Breast epithelium (tissue), 4 donors: ENCODE results near the gene GTPBP6. TPM values are rescaled to one million over a fixed set of nuclear protein-coding genes. Genes with fewer than 3 reads are reported as not detected.

Experiments used
- DNase-seq, 2 donors: peaks; one replicate each; pipeline ENCODE4 v3.0.0-alpha.2; 2019; ENCODE audit warnings: low spot score in 2 of 2
- H3K27ac ChIP-seq, 2 donors: fragments of 200-600 bp; sonication (generic) in 1 of 2; one replicate each; pipeline ENCODE4 v1.5.1; 2016 to 2019; ENCODE audit warnings: mild to moderate bottlenecking in 1 of 2
- H3K27me3 ChIP-seq, 2 donors: fragments of 200-600 bp; sonication (generic) in 1 of 2; one replicate each; pipeline versions ENCODE4 v1.5.1 to v1.6.0; 2017 to 2019; ENCODE audit warnings: control low read depth in 1 of 2, mild to moderate bottlenecking in 1 of 2
- H3K36me3 ChIP-seq: fragments of 200-600 bp; one replicate; pipeline ENCODE4 v1.5.1; 2019
- H3K4me1 ChIP-seq, 2 donors: fragments of 200-600 bp; sonication (generic); one replicate each; pipeline ENCODE4 v1.5.1; 2016 to 2019; ENCODE audit warnings: control low read depth in 1 of 2
- H3K4me3 ChIP-seq, 3 donors: fragments of 200-600 bp; sonication (generic); 1 replicate in 2 of 3; 2 replicates in 1 of 3; pipeline ENCODE4 v1.5.1; 2016 to 2019; ENCODE audit warnings: mild to moderate bottlenecking in 3 of 3, moderate library complexity in 2 of 3
- H3K9me3 ChIP-seq, 2 donors: fragments of 200-600 bp; sonication (generic) in 1 of 2; one replicate each; pipeline ENCODE4 v1.5.1; 2016 to 2019; ENCODE audit warnings: control low read depth in 1 of 2
- POLR2A ChIP-seq: fragments of 450-650 bp; IDR thresholded peaks from one replicate; pipeline ENCODE4 v1.6.1; 2016; ENCODE audit warnings: antibody characterized with exemption, mild to moderate bottlenecking, moderate library complexity
- POLR2AphosphoS5 ChIP-seq, 3 donors: sonication (generic); formaldehyde crosslinking; IDR thresholded peaks; one replicate each; pipeline ENCODE4 v1.6.1; 2017; ENCODE audit warnings: antibody characterized with exemption in 3 of 3
- intact Hi-C: fragments of 100-400 bp; cut with DNase I; formaldehyde crosslinking; loops from one replicate; pipeline ENCODE4 v1.15.1; 2023; ENCODE audit warnings: low total_unique reads
- total RNA-seq, 3 donors: library from RNA; depleted of rRNA; stranded (reverse); fragments of >200 nt; gene quantifications; one replicate each; pipeline ENCODE4 v1.1.0, GENCODE V29; 2016
- TF ChIP-seq, protein P1 (sequence below), 3 donors: fragments of 450-650 bp; IDR thresholded peaks; one replicate each; pipeline ENCODE4 v1.5.1; 2016 to 2017; ENCODE audit warnings: antibody characterized with exemption in 3 of 3, mild to moderate bottlenecking in 3 of 3, moderate library complexity in 3 of 3

GTPBP6 gene
- total RNA-seq, 3 donors from 2014 or later: 25.5 to 45.9 (median 27.2) TPM

DNA sequence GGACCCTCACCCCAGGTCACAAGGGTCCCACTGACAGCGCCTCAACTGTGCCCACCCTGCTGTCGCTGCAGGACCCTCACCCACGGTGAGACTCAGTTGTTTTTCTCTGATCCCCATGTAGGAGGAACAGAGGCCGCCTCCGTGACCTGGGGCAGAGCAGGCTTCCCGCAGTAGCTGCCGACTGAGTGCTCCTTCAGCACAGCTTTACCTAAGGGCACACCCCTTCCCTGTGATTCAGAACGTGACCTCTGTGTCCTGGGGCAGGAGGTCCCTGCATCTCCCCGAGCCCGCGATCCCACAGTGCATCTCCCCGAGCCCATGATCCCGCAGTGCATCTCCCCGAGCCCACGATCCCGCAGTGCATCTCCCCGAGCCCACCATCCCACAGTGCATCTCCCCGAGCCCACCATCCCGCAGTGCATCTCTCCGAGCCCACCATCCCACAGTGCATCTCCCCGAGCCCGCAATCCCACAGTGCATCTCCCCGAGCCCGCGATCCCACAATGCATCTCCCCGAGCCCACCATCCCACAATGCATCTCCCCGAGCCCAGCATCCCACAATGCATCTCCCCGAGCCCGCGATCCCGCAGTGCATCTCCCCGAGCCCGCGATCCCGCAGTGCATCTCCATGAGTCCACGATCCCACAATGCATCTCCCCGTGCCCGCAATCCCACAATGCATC lies 44.5 kb upstream of the GTPBP6 start:
- H3K4me1 ChIP-seq: no peaks in the 10 kb centered on the region
- no peaks in the 10 kb centered on the region for H3K27me3 ChIP-seq
- peaks cover 23 to 30% of the 10 kb centered on the region in 2 donors for H3K9me3 ChIP-seq
- intact Hi-C loops: no loop called here
- TF ChIP-seq POLR2A (no peak), POLR2AphosphoS5 (IDR thresholded peaks at IDR 0.05) (no peak)
- TF ChIP-seq, protein P1, sequence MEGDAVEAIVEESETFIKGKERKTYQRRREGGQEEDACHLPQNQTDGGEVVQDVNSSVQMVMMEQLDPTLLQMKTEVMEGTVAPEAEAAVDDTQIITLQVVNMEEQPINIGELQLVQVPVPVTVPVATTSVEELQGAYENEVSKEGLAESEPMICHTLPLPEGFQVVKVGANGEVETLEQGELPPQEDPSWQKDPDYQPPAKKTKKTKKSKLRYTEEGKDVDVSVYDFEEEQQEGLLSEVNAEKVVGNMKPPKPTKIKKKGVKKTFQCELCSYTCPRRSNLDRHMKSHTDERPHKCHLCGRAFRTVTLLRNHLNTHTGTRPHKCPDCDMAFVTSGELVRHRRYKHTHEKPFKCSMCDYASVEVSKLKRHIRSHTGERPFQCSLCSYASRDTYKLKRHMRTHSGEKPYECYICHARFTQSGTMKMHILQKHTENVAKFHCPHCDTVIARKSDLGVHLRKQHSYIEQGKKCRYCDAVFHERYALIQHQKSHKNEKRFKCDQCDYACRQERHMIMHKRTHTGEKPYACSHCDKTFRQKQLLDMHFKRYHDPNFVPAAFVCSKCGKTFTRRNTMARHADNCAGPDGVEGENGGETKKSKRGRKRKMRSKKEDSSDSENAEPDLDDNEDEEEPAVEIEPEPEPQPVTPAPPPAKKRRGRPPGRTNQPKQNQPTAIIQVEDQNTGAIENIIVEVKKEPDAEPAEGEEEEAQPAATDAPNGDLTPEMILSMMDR (IDR thresholded peaks at IDR 0.05): no peak
- H3K27ac ChIP-seq: no peak overlapping the region
- H3K4me3 ChIP-seq: no peak overlapping the region
- H3K36me3 ChIP-seq: no peaks in the 10 kb centered on the region
- no peak for DNase-seq

DNA sequence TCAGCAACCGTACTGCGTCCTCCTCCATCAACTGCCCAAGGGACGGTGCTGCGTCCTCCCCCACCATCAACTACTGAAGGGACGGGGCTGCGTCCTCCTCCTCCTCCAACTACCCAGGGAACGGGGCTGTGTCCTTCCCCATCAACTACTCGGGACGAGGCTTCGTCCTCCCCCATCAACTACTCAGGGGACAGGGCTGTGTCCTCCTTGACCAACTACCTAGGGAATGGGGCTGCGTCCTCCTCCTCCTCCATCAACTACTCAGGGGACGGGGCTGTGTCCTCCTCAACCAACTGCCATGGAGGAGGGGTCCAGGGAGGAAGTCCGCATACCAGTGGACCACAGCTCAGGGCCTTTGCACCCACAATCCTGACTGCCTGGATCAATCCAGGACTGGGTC lies 43.8 kb upstream of the GTPBP6 start:
- no peak for DNase-seq
- Histone ChIP-seq H3K27ac (no peak overlapping the region), H3K9me3 (peaks cover 23 to 30% of the 10 kb centered on the region in 2 donors), H3K36me3 (no peaks in the 10 kb centered on the region), H3K4me1 (no peaks in the 10 kb centered on the region), H3K27me3 (no peaks in the 10 kb centered on the region), H3K4me3 (no peak overlapping the region)
- TF ChIP-seq POLR2AphosphoS5 (IDR thresholded peaks at IDR 0.05) (no peak), POLR2A (no peak)
- TF ChIP-seq, protein P1 (IDR thresholded peaks at IDR 0.05): no peak
- intact Hi-C loops: no loop called here

DNA sequence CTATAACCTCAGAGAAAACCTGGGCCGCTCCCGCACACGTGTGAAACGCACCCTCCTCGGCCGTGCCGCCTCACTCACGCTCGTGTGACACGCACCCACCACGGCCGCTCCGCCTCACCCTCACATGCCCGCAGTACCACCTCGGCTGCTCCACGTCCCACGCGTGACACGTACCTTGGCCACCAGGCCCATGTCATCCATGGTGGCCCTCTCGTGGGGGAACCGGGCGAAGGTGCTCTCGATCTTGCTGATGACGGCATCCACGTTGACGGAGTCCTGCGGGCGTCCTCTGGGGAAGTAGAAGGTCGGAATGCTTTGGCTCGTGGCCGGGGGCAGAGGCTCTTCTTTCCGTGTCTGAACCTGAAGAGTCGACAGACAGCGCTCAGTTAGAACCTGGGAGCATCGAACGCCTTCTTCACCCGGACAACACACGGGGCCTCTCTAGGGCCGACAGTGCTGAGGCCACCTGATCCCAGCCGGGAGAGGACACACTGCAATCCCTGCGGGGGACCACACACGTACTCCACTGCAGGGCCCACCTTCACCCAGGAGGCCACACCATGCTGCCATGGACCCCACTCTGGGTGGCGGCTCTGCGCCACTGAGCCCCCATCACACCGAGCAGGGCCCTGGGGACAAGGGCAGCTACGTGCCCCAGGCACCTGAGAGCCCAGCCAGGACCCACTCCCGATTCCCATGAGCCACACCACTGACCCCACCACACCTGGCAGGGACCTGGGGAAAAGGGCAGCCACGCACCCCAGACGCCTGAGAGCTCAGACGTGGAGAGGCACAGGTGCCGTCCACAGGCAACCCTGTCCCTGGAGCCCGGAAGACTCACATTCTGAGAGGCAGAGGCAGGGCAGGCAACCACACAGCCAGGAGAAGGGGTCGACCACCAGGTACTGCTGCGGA lies 42.9 kb upstream of the GTPBP6 start:
- TF ChIP-seq POLR2AphosphoS5 (IDR thresholded peaks at IDR 0.05) (no peak), POLR2A (no peak)
- TF ChIP-seq, protein P1 (IDR thresholded peaks at IDR 0.05): no peak
- Histone ChIP-seq H3K4me1 (no peaks in the 10 kb centered on the region), H3K27me3 (no peaks in the 10 kb centered on the region), H3K27ac (no peak overlapping the region), H3K36me3 (no peaks in the 10 kb centered on the region), H3K4me3 (no peak overlapping the region), H3K9me3 (peaks cover 23 to 30% of the 10 kb centered on the region in 2 donors)
- intact Hi-C loops: no loop called here
- no peak for DNase-seq

DNA sequence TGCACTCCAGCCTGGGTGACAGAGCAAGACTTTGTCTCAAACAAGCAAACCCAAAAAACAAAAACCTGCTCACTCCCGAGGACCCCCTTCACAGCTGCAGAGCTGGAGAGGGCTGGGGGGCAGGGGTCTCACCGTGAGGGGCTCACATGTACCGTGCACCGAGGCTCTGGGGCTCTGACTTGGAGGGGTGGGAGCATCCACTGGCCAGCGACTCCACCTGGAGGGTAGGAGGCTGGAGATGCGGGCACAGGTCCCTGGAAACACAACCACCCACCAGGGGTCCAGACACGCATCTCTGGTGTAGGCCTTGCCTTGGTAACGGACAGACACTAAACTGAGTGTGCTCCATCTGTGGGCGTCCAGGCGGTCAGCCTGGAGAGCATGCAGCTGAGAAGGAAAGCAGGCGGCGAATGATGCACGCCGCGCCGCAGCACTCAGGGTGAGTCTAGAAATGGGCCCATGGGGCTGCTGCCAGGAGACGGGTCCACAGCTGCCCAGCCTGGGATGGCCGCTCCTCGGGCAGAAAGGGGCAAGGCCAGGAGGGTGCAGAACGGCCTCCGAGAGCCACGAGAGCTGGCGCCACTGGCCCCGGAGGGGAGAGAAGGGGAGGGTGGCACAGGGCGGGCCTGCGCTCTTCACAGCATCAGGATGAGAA lies 42.0 kb upstream of the GTPBP6 start:
- H3K4me1 ChIP-seq: no peaks in the 10 kb centered on the region
- H3K9me3 ChIP-seq: peaks cover 23 to 30% of the 10 kb centered on the region in 2 donors
- TF ChIP-seq POLR2A: no peak
- TF ChIP-seq POLR2AphosphoS5 (IDR thresholded peaks at IDR 0.05): no peak
- TF ChIP-seq, protein P1 (IDR thresholded peaks at IDR 0.05): no peak
- no peaks in the 10 kb centered on the region for H3K27me3 ChIP-seq
- no peak overlapping the region for H3K27ac ChIP-seq
- DNase-seq: no peak
- intact Hi-C loops: no loop called here
- H3K4me3 ChIP-seq: no peak overlapping the region
- H3K36me3 ChIP-seq: no peaks in the 10 kb centered on the region
